LHCN-M2 (cell line): ENCODE measurements around the gene SEPTIN8. TPM values are rescaled to one million over a fixed set of nuclear protein-coding genes. Genes with fewer than 3 reads are reported as not detected.

Source experiments
- DNase-seq: peaks from one replicate; pipeline ENCODE4 v3.0.0-alpha.2; 2012; ENCODE audit warnings: low read depth
- total RNA-seq: library from RNA; depleted of rRNA; stranded (reverse); fragments of >200 nt; gene quantifications from 2 replicates; pipeline ENCODE4 v1.2.3, GENCODE V29; 2014

The SEPTIN8 gene
- total RNA-seq, 1 experiment from 2014 or later, result 26.2 TPM

GRCh38 chr5:132750471-132751230, 26.4 kb downstream of the SEPTIN8 start:
- DNase-seq, result no peak

GRCh38 chr5:132749506-132749905, 27.5 kb downstream of the SEPTIN8 start:
- DNase-seq, result no peak

GRCh38 chr5:132748522-132749000, 28.5 kb downstream of the SEPTIN8 start:
- no peak for DNase-seq

- no peak for DNase-seq
Measured at GRCh38 chr5:132747616-132748440, 29.2 kb downstream of the SEPTIN8 start.

GRCh38 chr5:132746954-132747615, 30.0 kb downstream of the SEPTIN8 start, which contains the start of gene CCNI2:
TSS of gene CCNI2 (plus strand) at chr5:132747426. CDS start at chr5:132747496, 70 bp downstream.
- no peak for DNase-seq

GRCh38 chr5:132746592-132746953, 30.5 kb downstream of the SEPTIN8 start:
- DNase-seq, result no peak

GRCh38 chr5:132744659-132745058, 32.4 kb downstream of the SEPTIN8 start:
- no peak for DNase-seq

GRCh38 chr5:132742626-132743025, 34.4 kb downstream of the SEPTIN8 start:
- no peak for DNase-seq

GRCh38 chr5:132742158-132742557, 34.9 kb downstream of the SEPTIN8 start:
- DNase-seq, result no peak

GRCh38 chr5:132739232-132739631, 37.8 kb downstream of the SEPTIN8 start:
- no peak for DNase-seq

- no peak for DNase-seq
Measured at GRCh38 chr5:132737982-132738681, 38.9 kb downstream of the SEPTIN8 start.

GRCh38 chr5:132736853-132737833, 39.9 kb downstream of the SEPTIN8 start, which contains the start of gene KIF3A:
TSS of gene KIF3A (minus strand) at chr5:132737546. CDS start at chr5:132737419, 127 bp downstream.
- peak; percentile 91 for DNase-seq

- no peak for DNase-seq
Measured at GRCh38 chr5:132734687-132735086, 42.4 kb downstream of the SEPTIN8 start.

- DNase-seq, result no peak
Measured at GRCh38 chr5:132733499-132734148, 43.4 kb downstream of the SEPTIN8 start.

- DNase-seq, result no peak
Measured at GRCh38 chr5:132729896-132730295, 47.1 kb downstream of the SEPTIN8 start.

- no peak for DNase-seq
Measured at GRCh38 chr5:132725745-132726144, 51.3 kb downstream of the SEPTIN8 start.

GRCh38 chr5:132718544-132719312, 58.3 kb downstream of the SEPTIN8 start:
- DNase-seq, result no peak

- peak; percentile 10 for DNase-seq
Measured at GRCh38 chr5:132714456-132715307, 62.4 kb downstream of the SEPTIN8 start.
